Fibroblast of villous mesenchyme (primary cell): ENCODE measurements around the gene MAGI1. TPM values are rescaled to one million over a fixed set of nuclear protein-coding genes. Genes with fewer than 3 reads are reported as not detected.

Experiments used
- DNase-seq: peaks from one replicate; pipeline ENCODE4 v3.0.0-alpha.2; 2010; ENCODE audit warnings: low read depth
- H3K4me3 ChIP-seq: 2 replicates; pipeline ENCODE4 v1.5.1; 2011; ENCODE audit warnings: low read depth, mild to moderate bottlenecking, low read length
- total RNA-seq: library from RNA; depleted of rRNA; stranded (reverse); fragments of >200 nt; gene quantifications from 2 replicates; pipeline ENCODE4 v1.2.3, GENCODE V29; 2012
- TF ChIP-seq, protein P1 (sequence below): IDR thresholded peaks from 2 replicates; pipeline ENCODE4 v1.5.1; 2012; ENCODE audit warnings: low read depth, mild to moderate bottlenecking, low read length; ENCODE audit not compliant: insufficient read depth

Gene MAGI1
- total RNA-seq, 1 donor = 20.7 TPM

DNA sequence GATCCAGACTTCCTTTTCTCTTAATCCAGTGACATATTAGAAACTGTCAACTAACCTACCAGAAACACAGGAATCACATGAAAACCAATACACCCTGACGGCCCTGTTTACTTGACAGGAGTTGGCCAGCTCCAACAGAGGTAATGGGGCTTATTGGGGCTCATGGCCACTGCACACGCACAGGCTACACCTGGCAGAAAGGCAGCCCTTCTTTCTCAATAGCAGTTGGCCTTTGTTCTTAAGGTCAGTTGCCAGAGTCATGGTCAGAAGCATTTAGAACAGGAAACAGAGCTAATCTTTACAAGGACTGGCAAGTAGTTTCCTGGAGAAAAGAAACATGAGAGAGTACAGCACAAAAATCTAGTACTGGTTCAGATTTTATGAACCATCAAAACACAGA is 181.8 kb downstream of the MAGI1 start:
- peak; percentile 51 for DNase-seq
- TF ChIP-seq, protein P1, sequence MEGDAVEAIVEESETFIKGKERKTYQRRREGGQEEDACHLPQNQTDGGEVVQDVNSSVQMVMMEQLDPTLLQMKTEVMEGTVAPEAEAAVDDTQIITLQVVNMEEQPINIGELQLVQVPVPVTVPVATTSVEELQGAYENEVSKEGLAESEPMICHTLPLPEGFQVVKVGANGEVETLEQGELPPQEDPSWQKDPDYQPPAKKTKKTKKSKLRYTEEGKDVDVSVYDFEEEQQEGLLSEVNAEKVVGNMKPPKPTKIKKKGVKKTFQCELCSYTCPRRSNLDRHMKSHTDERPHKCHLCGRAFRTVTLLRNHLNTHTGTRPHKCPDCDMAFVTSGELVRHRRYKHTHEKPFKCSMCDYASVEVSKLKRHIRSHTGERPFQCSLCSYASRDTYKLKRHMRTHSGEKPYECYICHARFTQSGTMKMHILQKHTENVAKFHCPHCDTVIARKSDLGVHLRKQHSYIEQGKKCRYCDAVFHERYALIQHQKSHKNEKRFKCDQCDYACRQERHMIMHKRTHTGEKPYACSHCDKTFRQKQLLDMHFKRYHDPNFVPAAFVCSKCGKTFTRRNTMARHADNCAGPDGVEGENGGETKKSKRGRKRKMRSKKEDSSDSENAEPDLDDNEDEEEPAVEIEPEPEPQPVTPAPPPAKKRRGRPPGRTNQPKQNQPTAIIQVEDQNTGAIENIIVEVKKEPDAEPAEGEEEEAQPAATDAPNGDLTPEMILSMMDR = no peak
- no peak overlapping the region for H3K4me3 ChIP-seq

- no peak overlapping the region for H3K4me3 ChIP-seq
- peak; percentile 23 for DNase-seq
Observed at GRCh38 chr3:65855370-65856100, 183.2 kb downstream of the MAGI1 start.

GRCh38 chr3:65854606-65855304 is 184.0 kb downstream of the MAGI1 start:
- H3K4me3 ChIP-seq = no peak overlapping the region
- TF ChIP-seq, protein P1 = no peak
- peak; percentile 30 for DNase-seq

More at GRCh38 chr3:65855370-65856100, 183.2 kb downstream of the MAGI1 start:
- TF ChIP-seq, protein P1 = no peak

GRCh38 chr3:65851827-65852226 is 186.9 kb downstream of the MAGI1 start:
- no peak overlapping the region for H3K4me3 ChIP-seq
- TF ChIP-seq, protein P1 = no peak
- peak; percentile 32 for DNase-seq

DNA sequence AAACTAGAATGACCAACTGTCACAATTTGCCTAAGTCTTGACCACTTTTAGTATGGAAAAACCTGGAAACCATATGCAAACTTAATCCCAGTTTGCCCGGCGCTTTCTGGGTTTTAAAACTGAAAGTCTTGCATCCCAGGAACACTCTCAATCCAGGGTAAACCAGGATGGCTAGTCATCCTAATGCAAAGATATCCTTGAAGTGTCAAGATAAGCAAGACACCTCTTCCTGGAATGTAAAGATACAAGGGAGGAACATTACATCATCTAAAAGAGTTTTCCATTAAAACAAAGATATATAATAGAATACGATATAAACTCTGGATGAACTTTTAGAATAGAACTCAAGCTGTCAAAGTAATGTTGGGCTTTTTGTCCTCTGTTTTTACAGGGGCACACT is 188.5 kb downstream of the MAGI1 start:
- no peak for DNase-seq
- TF ChIP-seq, protein P1 = no peak

GRCh38 chr3:65848024-65848423 is 190.7 kb downstream of the MAGI1 start:
- TF ChIP-seq, protein P1 = no peak
- DNase-seq = no peak
- no peak overlapping the region for H3K4me3 ChIP-seq

More for the DNA sequence above, 188.5 kb downstream of the MAGI1 start:
- no peak overlapping the region for H3K4me3 ChIP-seq

DNA sequence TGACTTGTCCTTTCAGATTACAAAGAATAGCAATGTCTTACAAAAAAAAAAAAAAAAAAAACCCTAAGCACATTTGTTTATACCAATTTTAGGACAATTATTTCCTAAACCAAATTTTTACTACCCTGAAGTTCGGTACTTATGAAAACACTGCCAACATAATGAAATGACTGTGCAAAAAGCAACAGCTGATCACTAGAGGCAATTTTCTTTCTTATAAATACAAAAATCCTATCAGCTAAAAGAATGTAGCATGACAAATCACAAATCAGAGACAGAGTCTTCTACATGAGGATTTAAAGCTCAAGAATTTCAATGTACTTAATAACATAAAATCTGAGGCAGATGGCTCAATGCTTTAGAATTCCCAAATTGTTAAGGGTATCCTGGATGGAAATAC is 191.8 kb downstream of the MAGI1 start:
- DNase-seq = no peak

More for the DNA sequence above, 191.8 kb downstream of the MAGI1 start:
- H3K4me3 ChIP-seq = no peak overlapping the region
- TF ChIP-seq, protein P1 = no peak
